Skeletal muscle satellite cell (primary cell): ENCODE data around the gene HSPA14. TPM values are rescaled to one million over a fixed set of nuclear protein-coding genes. Genes with fewer than 3 reads are reported as not detected.
"Not testable (repeated sequence)": the region's sequence is repeated elsewhere in the genome, so short reads cannot be mapped to it uniquely, and the experiment has no call there.

Experiments
- H3K27me3 ChIP-seq: 2 replicates; pipeline ENCODE4 v1.7.0; 2013; ENCODE audit warnings: low read length; ENCODE audit not compliant: control insufficient read depth, insufficient read depth
- H3K36me3 ChIP-seq: 2 replicates; pipeline ENCODE4 v1.7.0; 2013; ENCODE audit warnings: mild to moderate bottlenecking, control low read depth, low read length; ENCODE audit not compliant: insufficient read depth
- H3K4me1 ChIP-seq: 2 replicates; pipeline ENCODE4 v1.7.0; 2013; ENCODE audit warnings: low read length; ENCODE audit not compliant: control insufficient read depth, insufficient read depth
- H3K4me2 ChIP-seq: 2 replicates; pipeline ENCODE4 v1.7.0; 2013; ENCODE audit warnings: mild to moderate bottlenecking, low read length
- H3K4me3 ChIP-seq: 2 replicates; pipeline ENCODE4 v1.7.0; 2013; ENCODE audit warnings: low read length
- H3K9ac ChIP-seq: 2 replicates; pipeline ENCODE4 v1.7.0; 2013; ENCODE audit warnings: mild to moderate bottlenecking, low read depth, low read length, moderate library complexity
- H3K9me3 ChIP-seq: replicated peaks from 2 replicates; pipeline ENCODE4 v1.7.0; 2013; ENCODE audit warnings: mild to moderate bottlenecking, control low read depth, low read length
- total RNA-seq: library from RNA; depleted of rRNA; stranded (reverse); fragments of >200 nt; gene quantifications from 2 replicates; pipeline ENCODE4 v1.2.3, GENCODE V29; 2012; rRNA removed

The HSPA14 gene
- total RNA-seq, result 16.6 and 21.3 TPM in 2 replicates

- no peaks in the 10 kb centered on the region for H3K9me3 ChIP-seq
- H3K36me3 ChIP-seq, result peaks cover 28% of the 10 kb centered on the region
- peak within 1 kb of the TSS; percentile 93 for H3K4me2 ChIP-seq
- H3K4me1 ChIP-seq, result peaks cover 6% of the 10 kb centered on the region
- peak within 1 kb of the TSS; percentile 99 for H3K9ac ChIP-seq
- H3K27me3 ChIP-seq, result no peaks in the 10 kb centered on the region
- H3K4me3 ChIP-seq, result peak within 1 kb of the TSS; percentile 98
These were observed at the start of gene HSPA14, which contains the start of the genes CDNF and MSANTD7 for GRCh38 chr10:14837757-14838581. Gene HSPA14, plus strand, starts transcription at chr10:14838306. Its CDS starts 97 bp downstream, at chr10:14838403. Gene CDNF, minus strand, starts transcription at chr10:14838037. Its CDS starts 91 bp downstream, at chr10:14837946. Gene MSANTD7, plus strand, starts transcription at chr10:14838306. Its CDS starts 3,979 bp downstream, at chr10:14842285.

GRCh38 chr10:14798636-14799035 is 39.5 kb upstream of the HSPA14 start:
- no peaks in the 10 kb centered on the region for H3K4me1 ChIP-seq
- H3K4me3 ChIP-seq, result no peak overlapping the region
- no peaks in the 10 kb centered on the region for H3K36me3 ChIP-seq
- H3K27me3 ChIP-seq, result peaks cover 35% of the 10 kb centered on the region
- H3K9ac ChIP-seq, result no peak overlapping the region
- H3K4me2 ChIP-seq, result no peak overlapping the region
- H3K9me3 ChIP-seq, result no peaks in the 10 kb centered on the region

GRCh38 chr10:14800397-14800796 is 37.7 kb upstream of the HSPA14 start:
- Histone ChIP-seq H3K9me3 (no peaks in the 10 kb centered on the region), H3K4me3 (no peak overlapping the region), H3K36me3 (no peaks in the 10 kb centered on the region), H3K4me2 (no peak overlapping the region), H3K4me1 (no peaks in the 10 kb centered on the region), H3K9ac (no peak overlapping the region), H3K27me3 (peaks cover 35% of the 10 kb centered on the region)

- Histone ChIP-seq H3K9me3 (no peaks in the 10 kb centered on the region), H3K4me3 (no peak overlapping the region), H3K4me2 (no peak overlapping the region), H3K36me3 (no peaks in the 10 kb centered on the region), H3K9ac (no peak overlapping the region), H3K4me1 (no peaks in the 10 kb centered on the region), H3K27me3 (peaks cover 41% of the 10 kb centered on the region)
These were observed 36.4 kb upstream of the HSPA14 start for GRCh38 chr10:14801723-14802122.

GRCh38 chr10:14803827-14804226 is 34.3 kb upstream of the HSPA14 start:
- no peaks in the 10 kb centered on the region for H3K36me3 ChIP-seq

GRCh38 chr10:14806318-14806717 is 31.8 kb upstream of the HSPA14 start:
- H3K27me3 ChIP-seq, result peaks cover 18% of the 10 kb centered on the region
- no peaks in the 10 kb centered on the region for H3K36me3 ChIP-seq
- no peak overlapping the region for H3K4me3 ChIP-seq
- no peaks in the 10 kb centered on the region for H3K4me1 ChIP-seq
- H3K9me3 ChIP-seq, result no peaks in the 10 kb centered on the region
- no peak overlapping the region for H3K9ac ChIP-seq
- H3K4me2 ChIP-seq, result no peak overlapping the region

More at GRCh38 chr10:14803827-14804226, 34.3 kb upstream of the HSPA14 start:
- no peaks in the 10 kb centered on the region for H3K9me3 ChIP-seq
- H3K4me2 ChIP-seq, result no peak overlapping the region
- no peak overlapping the region for H3K9ac ChIP-seq
- H3K4me1 ChIP-seq, result no peaks in the 10 kb centered on the region
- peaks cover 33% of the 10 kb centered on the region for H3K27me3 ChIP-seq
- H3K4me3 ChIP-seq, result no peak overlapping the region

- Histone ChIP-seq H3K4me1 (no peaks in the 10 kb centered on the region), H3K4me3 (no peak overlapping the region), H3K9ac (no peak overlapping the region), H3K27me3 (peaks cover 12% of the 10 kb centered on the region), H3K36me3 (no peaks in the 10 kb centered on the region), H3K4me2 (no peak overlapping the region), H3K9me3 (no peaks in the 10 kb centered on the region)
These were observed 26.8 kb upstream of the HSPA14 start for GRCh38 chr10:14810969-14811953.

- Histone ChIP-seq H3K9me3 (no peaks in the 10 kb centered on the region), H3K27me3 (peaks cover 7% of the 10 kb centered on the region), H3K9ac (no peak overlapping the region), H3K36me3 (no peaks in the 10 kb centered on the region), H3K4me3 (no peak overlapping the region), H3K4me2 (no peak overlapping the region), H3K4me1 (no peaks in the 10 kb centered on the region)
These were observed 25.8 kb upstream of the HSPA14 start for GRCh38 chr10:14812271-14812670.

- H3K9me3 ChIP-seq, result no peaks in the 10 kb centered on the region
- no peak overlapping the region for H3K9ac ChIP-seq
- H3K4me2 ChIP-seq, result no peak overlapping the region
- H3K4me3 ChIP-seq, result no peak overlapping the region
- H3K36me3 ChIP-seq, result no peaks in the 10 kb centered on the region
- H3K4me1 ChIP-seq, result peaks cover 13% of the 10 kb centered on the region
- H3K27me3 ChIP-seq, result peaks cover 7% of the 10 kb centered on the region
These were observed 22.4 kb upstream of the HSPA14 start for GRCh38 chr10:14815681-14816080.

- H3K4me2 ChIP-seq, H3K36me3 ChIP-seq, H3K9me3 ChIP-seq, H3K27me3 ChIP-seq, H3K4me3 ChIP-seq, H3K9ac ChIP-seq: not testable (repeated sequence)
- peaks cover 13% of the 10 kb centered on the region for H3K4me1 ChIP-seq
These were observed 21.4 kb upstream of the HSPA14 start for GRCh38 chr10:14816717-14817116.
